Testis (tissue), 2 donors: ENCODE measurements around the gene SLC25A26.

Experiments
- CTCF ChIP-seq, 3 experiments: fragments of 450-650 bp in 2 of 3; fragments of 200-600 bp in 1 of 3; sonication (generic) in 1 of 3; IDR thresholded peaks; one replicate each; pipeline ENCODE4 v1.5.1; 2016 to 2019; ENCODE audit warnings: antibody characterized with exemption in 3 of 3, mild to moderate bottlenecking in 2 of 3, moderate library complexity in 1 of 3
- POLR2A ChIP-seq: fragments of 450-650 bp; IDR thresholded peaks from one replicate; pipeline ENCODE4 v1.6.1; 2017; ENCODE audit warnings: antibody characterized with exemption, mild to moderate bottlenecking, moderate library complexity

- TF ChIP-seq CTCF (IDR thresholded peaks at IDR 0.05) (no peak), POLR2A (no peak)
These were observed 158.8 kb downstream of the SLC25A26 start for GRCh38 chr3:66379565-66379964.
